Measurements from ENCODE around the gene TFDP2. TPM values are rescaled to one million over a fixed set of nuclear protein-coding genes. Genes with fewer than 3 reads are reported as not detected.

The TFDP2 gene
- total RNA-seq, 2 experiments from 2014 or later: 99.9 to 169 TPM

DNA sequence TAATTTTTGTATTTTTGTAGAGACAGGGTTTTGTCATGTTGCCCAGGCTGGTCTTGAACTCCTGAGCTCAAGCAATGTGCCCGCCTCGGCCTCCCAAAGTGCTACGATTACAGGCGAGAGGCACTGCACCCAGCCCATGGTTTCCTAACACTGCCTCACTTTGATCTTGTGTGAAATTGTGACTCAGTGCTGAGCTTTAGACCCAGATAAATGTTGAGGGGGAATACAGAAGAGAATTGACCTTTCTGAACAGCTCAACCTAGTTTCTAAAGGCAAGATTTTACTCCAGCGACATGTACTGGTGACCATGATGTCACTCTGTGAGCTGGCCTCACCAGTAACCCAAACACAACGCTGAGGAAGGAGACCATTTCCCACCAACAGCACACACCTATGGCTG, 199.4 kb downstream of the TFDP2 start:
- Histone ChIP-seq H3K27ac (ENCODE audit: low read depth, low read length, poor library complexity, severe bottlenecking) (no peak overlapping the region), H3K4me2 (ENCODE audit: low read length) (no peak overlapping the region), H3K9me2 (ENCODE audit: insufficient read depth, low read length) (no peaks in the 10 kb centered on the region), H4K20me1 (ENCODE audit: insufficient read depth, low read length) (no peaks in the 10 kb centered on the region), H3K4me3 (ENCODE audit: low read depth, low read length, poor library complexity, severe bottlenecking) (no peak overlapping the region), H3K36me3 (ENCODE audit: insufficient read depth, low read length) (peaks cover 55% of the 10 kb centered on the region), H3K4me1 (ENCODE audit: insufficient read depth, low read length, poor library complexity, severe bottlenecking) (peaks cover 13% of the 10 kb centered on the region), H3K79me2 (ENCODE audit: insufficient read depth, low read depth, low read length) (no peaks in the 10 kb centered on the region), H3K9me3 (ENCODE audit: low read length) (no peaks in the 10 kb centered on the region), H2AFZ (ENCODE audit: low read length) (no peak overlapping the region)
- intact Hi-C loops (cut with micrococcal nuclease; ENCODE audit: unreplicated experiment): no loop called here
- CTCF ChIA-PET (ENCODE audit: unreplicated experiment): no interaction called here
- TF ChIP-seq, protein P1, sequence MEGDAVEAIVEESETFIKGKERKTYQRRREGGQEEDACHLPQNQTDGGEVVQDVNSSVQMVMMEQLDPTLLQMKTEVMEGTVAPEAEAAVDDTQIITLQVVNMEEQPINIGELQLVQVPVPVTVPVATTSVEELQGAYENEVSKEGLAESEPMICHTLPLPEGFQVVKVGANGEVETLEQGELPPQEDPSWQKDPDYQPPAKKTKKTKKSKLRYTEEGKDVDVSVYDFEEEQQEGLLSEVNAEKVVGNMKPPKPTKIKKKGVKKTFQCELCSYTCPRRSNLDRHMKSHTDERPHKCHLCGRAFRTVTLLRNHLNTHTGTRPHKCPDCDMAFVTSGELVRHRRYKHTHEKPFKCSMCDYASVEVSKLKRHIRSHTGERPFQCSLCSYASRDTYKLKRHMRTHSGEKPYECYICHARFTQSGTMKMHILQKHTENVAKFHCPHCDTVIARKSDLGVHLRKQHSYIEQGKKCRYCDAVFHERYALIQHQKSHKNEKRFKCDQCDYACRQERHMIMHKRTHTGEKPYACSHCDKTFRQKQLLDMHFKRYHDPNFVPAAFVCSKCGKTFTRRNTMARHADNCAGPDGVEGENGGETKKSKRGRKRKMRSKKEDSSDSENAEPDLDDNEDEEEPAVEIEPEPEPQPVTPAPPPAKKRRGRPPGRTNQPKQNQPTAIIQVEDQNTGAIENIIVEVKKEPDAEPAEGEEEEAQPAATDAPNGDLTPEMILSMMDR (conservative IDR thresholded peaks at IDR 0.05; ENCODE audit: low read length): no peak
- TF ChIP-seq EZH2phosphoT487 (IDR thresholded peaks at IDR 0.05; ENCODE audit: borderline replicate concordance, low read depth, low read length): no peak
- no peak for DNase-seq (ENCODE audit: low spot score)
- BruUV-seq (replicated peaks): no TSS peak
- POLR2A ChIA-PET: interaction anchor here (0.6 kb wide), 2 partner anchors 198 to 348 kb away, joined by 3 to 4 read pairs; no protein-coding TSS in a partner anchor

DNA sequence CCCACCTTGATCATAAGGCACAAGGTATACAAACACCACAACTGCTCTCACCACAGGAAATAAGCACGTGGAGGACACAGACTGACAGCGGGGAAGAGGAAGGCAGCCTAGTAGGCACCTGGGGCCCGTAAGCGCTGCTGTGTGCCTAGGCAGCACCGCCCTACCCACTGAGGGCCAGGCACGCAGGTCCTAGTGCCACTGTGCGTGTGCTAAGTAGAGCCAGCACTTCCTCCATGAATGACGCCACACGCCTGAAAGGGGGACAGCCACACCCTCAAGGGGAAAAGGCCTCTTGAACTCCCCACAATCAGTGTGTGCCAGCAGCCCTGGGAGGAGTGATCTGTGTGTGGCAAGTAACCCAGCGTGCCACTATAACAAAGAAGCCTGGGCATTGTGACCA, 199.9 kb downstream of the TFDP2 start:
- Histone ChIP-seq H3K4me1 (ENCODE audit: insufficient read depth, low read length, poor library complexity, severe bottlenecking) (peaks cover 13% of the 10 kb centered on the region), H3K79me2 (ENCODE audit: insufficient read depth, low read depth, low read length) (no peaks in the 10 kb centered on the region), H3K4me3 (ENCODE audit: low read depth, low read length, poor library complexity, severe bottlenecking) (no peak overlapping the region), H3K36me3 (ENCODE audit: insufficient read depth, low read length) (peaks cover 49% of the 10 kb centered on the region), H3K9me3 (ENCODE audit: low read length) (no peaks in the 10 kb centered on the region), H3K4me2 (ENCODE audit: low read length) (no peak overlapping the region), H4K20me1 (ENCODE audit: insufficient read depth, low read length) (no peaks in the 10 kb centered on the region), H2AFZ (ENCODE audit: low read length) (no peak overlapping the region), H3K27ac (ENCODE audit: low read depth, low read length, poor library complexity, severe bottlenecking) (no peak overlapping the region), H3K9me2 (ENCODE audit: insufficient read depth, low read length) (no peaks in the 10 kb centered on the region)
- TF ChIP-seq EZH2phosphoT487 (IDR thresholded peaks at IDR 0.05; ENCODE audit: borderline replicate concordance, low read depth, low read length): no peak
- TF ChIP-seq, protein P1 (conservative IDR thresholded peaks at IDR 0.05; ENCODE audit: low read length): no peak
- no peak for DNase-seq (ENCODE audit: low spot score)
- BruUV-seq (replicated peaks): no TSS peak
- ChIA-PET CTCF (ENCODE audit: unreplicated experiment) (no interaction called here), POLR2A (interaction anchor here (0.6 kb wide), 1 partner anchor 348 kb away, joined by 4 read pairs; no protein-coding TSS in a partner anchor)
- intact Hi-C loops (cut with micrococcal nuclease; ENCODE audit: unreplicated experiment): no loop called here

DNA sequence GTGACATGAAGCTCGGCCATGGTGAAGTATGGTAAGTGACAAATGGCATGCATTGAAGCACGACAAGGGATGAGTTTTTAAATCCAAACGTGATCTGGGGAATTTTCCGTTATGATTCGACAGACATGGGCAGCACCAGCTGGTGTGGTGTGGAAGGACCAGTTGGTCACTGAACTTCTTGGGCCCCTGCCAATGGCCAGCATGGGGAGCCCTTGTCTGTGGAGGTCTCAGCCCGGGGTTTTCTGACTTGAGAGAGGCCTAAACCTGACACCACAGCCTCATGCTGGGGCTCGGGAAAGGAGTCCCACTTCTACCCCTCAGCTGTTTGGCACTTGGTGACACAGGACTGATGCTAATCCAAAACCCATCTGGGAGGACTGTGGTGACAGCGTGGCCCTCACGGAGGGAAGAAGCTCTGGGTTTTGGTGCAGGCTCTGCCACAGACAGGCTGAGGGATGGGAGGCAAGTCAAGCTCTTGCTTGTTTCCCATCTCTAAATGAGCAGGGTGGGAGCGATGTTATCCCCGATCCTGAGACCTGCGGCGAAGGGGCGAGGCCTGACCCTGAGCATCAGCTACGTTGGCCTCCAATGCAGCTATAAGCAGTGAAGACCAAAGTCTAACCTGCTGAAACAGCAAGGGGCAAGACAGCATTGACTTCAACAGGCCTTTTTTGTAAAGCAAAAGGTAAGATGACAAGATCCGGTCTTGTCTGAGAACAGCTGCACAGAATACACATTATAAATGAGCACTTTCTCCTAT, 203.4 kb downstream of the TFDP2 start:
- POLR2A ChIA-PET: interaction anchor here (0.6 kb wide), 1 partner anchor 154 kb away, joined by 6 read pairs; no protein-coding TSS in a partner anchor
- intact Hi-C loops (cut with micrococcal nuclease; ENCODE audit: unreplicated experiment): no loop called here
- Histone ChIP-seq H4K20me1 (ENCODE audit: insufficient read depth, low read length) (no peaks in the 10 kb centered on the region), H3K4me3 (ENCODE audit: low read depth, low read length, poor library complexity, severe bottlenecking) (no peak overlapping the region), H3K9me3 (ENCODE audit: low read length) (no peaks in the 10 kb centered on the region), H3K9me2 (ENCODE audit: insufficient read depth, low read length) (no peaks in the 10 kb centered on the region), H3K27ac (ENCODE audit: low read depth, low read length, poor library complexity, severe bottlenecking) (no peak overlapping the region), H2AFZ (ENCODE audit: low read length) (no peak overlapping the region), H3K4me1 (ENCODE audit: insufficient read depth, low read length, poor library complexity, severe bottlenecking) (peaks cover 2% of the 10 kb centered on the region), H3K79me2 (ENCODE audit: insufficient read depth, low read depth, low read length) (no peaks in the 10 kb centered on the region), H3K36me3 (ENCODE audit: insufficient read depth, low read length) (peaks cover 24% of the 10 kb centered on the region), H3K4me2 (ENCODE audit: low read length) (no peak overlapping the region)
- no TSS peak for BruUV-seq (replicated peaks)
- DNase-seq (ENCODE audit: low spot score): no peak
- CTCF ChIA-PET (ENCODE audit: unreplicated experiment): no interaction called here
- no peak for TF ChIP-seq EZH2phosphoT487 (IDR thresholded peaks at IDR 0.05; ENCODE audit: borderline replicate concordance, low read depth, low read length)
- TF ChIP-seq, protein P1 (conservative IDR thresholded peaks at IDR 0.05; ENCODE audit: low read length): no peak
